ENCODE measurements around the gene ARHGAP28.

DNA sequence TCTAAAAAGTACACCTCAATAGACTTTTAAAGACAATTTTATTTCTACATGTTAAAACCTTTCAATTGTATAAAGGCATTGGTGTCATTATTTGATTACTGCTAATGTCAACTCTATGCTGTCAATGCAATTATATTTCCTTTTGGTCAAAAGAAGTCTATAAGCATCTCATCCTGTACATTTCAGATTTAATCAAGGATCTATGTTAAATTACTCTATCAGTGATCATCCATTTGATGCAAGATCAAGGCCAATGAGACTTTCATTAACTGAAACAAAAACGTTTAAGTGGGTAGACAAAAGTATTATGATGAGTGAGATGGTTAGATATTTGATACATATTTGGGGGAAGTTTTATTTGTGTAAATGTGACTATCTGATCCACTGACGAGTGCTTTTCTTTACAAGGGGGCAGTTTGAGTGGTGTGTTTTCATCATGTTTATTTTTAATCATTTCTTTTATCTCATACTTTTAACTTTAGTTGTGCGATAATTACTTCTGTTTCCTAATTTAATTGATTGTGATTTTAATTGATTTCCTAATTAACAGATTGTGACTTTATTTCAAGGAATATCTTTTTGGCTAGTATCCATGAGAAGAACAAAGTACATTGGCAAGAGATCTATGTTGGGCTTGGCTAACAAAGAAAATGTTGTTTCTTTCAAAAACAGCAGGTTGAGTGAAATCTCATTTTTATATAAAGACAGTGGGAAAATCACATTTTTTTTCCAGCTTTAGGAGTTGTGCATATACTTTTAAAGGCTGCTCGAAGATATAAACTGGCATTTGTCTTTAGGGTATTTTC, 1.1 kb downstream of the ARHGAP28 start:
- TF ChIP-seq, protein P1, sequence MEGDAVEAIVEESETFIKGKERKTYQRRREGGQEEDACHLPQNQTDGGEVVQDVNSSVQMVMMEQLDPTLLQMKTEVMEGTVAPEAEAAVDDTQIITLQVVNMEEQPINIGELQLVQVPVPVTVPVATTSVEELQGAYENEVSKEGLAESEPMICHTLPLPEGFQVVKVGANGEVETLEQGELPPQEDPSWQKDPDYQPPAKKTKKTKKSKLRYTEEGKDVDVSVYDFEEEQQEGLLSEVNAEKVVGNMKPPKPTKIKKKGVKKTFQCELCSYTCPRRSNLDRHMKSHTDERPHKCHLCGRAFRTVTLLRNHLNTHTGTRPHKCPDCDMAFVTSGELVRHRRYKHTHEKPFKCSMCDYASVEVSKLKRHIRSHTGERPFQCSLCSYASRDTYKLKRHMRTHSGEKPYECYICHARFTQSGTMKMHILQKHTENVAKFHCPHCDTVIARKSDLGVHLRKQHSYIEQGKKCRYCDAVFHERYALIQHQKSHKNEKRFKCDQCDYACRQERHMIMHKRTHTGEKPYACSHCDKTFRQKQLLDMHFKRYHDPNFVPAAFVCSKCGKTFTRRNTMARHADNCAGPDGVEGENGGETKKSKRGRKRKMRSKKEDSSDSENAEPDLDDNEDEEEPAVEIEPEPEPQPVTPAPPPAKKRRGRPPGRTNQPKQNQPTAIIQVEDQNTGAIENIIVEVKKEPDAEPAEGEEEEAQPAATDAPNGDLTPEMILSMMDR (IDR thresholded peaks at IDR 0.05), result no peak
- no peak for TF ChIP-seq POLR2A (IDR thresholded peaks at IDR 0.05)

All from vagina (tissue), 2 donors.